ENCODE results near the gene SBNO2.

Gene SBNO2

DNA sequence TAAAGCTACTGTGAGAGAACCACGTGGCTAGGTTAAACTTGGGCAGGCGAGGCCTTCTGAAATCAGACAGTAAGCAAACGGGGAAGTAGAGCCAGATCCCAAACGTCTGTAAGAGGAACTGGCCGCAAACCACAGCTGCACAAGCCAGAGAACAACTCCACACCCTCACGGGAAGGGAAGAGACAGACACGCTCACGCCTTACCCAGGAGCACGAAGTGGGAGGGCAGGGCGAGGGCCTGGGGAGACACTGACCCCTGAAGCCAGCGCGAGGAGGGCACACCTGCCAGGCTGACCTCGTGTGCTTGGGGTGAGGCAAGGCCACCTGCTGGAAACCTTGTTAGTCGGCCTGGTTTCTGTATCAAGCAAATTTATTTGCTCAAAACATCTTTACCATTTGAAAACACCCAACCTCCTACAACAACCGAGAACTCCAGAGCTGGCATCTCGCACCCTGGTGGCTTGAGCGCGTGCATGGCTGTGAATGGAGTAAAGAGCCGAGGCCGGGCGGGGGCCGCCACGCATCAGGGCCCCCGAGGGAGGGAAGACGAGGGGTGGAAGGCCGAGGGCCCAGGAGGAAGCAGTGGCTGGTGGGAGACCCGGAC lies 86.2 kb downstream of the SBNO2 start:
- peak; percentile 52 for DNase-seq (ENCODE audit: low spot score)

DNA sequence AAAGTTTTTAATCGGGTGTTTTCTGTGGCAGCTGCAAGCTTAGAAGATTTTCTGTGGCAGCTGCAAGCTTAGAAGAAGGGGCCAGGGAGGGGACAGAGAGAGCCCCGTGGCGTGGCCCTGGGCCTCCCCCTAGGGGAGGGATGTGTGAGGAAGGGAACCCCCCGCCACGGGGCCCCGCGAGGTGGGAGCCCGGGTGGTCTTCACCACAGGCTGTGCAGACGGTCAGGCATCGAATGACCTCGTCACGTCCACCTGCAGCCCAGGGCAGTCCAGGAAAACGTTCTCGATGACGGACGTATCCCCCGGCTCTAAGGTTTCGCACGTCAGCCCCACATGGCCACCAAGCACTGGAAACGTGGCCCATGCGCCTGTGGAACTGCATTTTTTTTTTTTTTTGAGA lies 87.5 kb downstream of the SBNO2 start:
- no peak for DNase-seq (ENCODE audit: low spot score)

- no peak for DNase-seq (ENCODE audit: low spot score)
Observed at GRCh38 chr19:1085676-1086442, 88.2 kb downstream of the SBNO2 start.

- DNase-seq (ENCODE audit: low spot score) = no peak
Observed at GRCh38 chr19:1085053-1085658, 88.9 kb downstream of the SBNO2 start.

- no peak for DNase-seq (ENCODE audit: low spot score)
Observed at GRCh38 chr19:1084024-1084868, 89.8 kb downstream of the SBNO2 start.

- DNase-seq (ENCODE audit: low spot score) = no peak
Observed at GRCh38 chr19:1082928-1083816, 90.9 kb downstream of the SBNO2 start.

DNA sequence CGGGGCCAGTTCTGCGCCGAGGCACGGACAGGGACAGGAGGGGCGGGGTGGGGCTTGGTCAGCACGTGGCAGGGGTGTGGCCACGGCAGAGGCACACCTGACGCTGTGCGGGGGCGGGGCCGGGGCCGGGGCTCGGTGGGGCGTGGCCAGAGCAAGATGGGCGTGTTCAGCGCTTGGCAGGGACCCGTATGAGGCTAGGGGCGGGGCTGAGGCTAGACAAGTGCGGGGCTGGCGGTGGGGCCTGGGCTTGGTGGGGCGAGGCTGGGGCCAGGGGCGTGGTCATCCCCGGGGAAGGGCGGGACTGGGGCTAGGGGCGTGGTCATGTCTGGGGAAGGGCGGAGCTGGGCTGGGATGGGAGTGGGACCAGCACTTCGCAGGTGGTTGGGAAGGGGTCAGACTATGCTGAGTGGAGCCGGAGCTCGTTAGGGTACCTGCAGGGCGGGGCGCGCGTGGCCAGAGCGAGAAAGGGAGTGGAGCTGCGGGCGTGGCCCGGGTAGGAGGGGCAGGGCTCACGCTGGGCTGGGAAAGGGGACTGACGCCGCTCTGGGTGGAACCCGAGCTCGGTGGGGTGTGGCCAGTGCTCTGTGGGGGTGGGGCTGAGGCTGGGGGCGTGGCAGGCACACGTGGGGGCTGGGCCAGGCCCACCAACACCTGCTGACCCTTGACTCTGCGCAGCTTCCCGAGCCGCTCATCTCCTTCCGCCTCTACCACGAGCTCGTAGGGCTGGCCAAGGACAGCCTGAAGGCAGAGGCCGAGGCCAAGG lies 91.7 kb downstream of the SBNO2 start:
- peak; percentile 83 for DNase-seq (ENCODE audit: low spot score)

DNA sequence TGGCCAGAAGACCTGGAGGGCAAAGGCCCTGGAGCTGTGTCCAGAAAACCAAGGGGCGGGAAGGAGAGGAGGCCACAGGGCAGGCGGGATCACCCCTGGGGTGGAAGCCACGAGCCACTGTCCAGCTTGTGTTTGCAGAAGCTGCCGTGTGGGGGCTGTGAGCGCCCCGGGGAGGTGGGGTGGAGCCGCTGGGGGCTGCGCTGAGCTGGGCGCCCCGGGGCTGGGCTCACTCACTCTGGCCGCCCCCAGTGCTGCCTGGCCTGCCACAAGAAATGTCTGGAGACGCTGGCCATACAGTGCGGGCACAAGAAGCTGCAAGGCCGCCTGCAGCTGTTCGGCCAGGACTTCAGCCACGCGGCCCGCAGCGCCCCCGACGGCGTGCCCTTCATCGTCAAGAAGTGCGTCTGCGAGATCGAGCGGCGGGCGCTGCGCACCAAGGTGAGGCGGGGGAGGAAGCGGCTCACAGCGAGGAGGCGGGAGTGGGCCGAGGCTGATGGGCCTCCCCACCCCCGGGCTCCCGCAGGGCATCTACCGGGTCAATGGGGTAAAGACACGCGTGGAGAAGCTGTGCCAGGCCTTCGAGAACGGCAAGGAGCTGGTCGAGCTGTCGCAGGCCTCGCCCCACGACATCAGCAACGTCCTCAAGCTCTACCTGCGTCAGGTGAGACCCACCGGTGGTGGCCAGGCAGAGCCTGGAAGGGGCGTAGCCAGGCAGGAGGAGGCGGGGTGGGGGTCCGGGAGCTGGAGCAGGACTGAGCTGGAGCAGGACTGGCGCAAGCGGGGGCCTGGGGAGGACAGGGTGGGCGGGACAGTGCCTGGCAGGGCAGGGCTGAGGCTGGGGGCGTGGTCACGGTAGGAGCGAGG lies 92.5 kb downstream of the SBNO2 start:
- DNase-seq (ENCODE audit: low spot score) = no peak

- DNase-seq (ENCODE audit: low spot score) = no peak
Observed at GRCh38 chr19:1080360-1081161, 93.5 kb downstream of the SBNO2 start.

DNA sequence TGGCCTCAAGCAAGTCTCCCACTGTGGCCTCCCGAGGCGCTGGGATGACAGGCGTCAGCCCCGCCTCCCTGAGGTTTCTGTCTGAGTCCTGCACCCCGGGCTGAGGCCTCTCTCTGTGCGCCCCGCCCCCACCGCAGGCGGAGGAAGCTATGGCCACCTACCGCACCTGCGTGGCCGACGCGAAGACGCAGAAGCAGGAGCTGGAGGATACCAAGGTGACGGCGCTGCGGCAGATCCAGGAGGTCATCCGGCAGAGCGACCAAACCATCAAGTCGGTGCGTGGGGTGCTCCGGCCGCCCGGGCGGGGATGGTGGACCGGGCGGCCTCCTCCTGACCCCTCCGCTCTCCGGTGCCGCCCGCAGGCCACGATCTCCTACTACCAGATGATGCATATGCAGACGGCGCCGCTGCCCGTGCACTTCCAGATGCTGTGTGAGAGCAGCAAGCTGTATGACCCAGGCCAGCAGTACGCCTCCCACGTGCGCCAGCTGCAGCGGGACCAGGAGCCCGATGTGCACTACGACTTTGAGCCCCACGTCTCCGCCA lies 94.4 kb downstream of the SBNO2 start:
- peak; percentile 66 for DNase-seq (ENCODE audit: low spot score)

- DNase-seq (ENCODE audit: low spot score) = peak; percentile 96
Observed at GRCh38 chr19:1076951-1077350, 97.1 kb downstream of the SBNO2 start.

- no peak for DNase-seq (ENCODE audit: low spot score)
Observed at GRCh38 chr19:1076046-1076386, 98.1 kb downstream of the SBNO2 start.

DNA sequence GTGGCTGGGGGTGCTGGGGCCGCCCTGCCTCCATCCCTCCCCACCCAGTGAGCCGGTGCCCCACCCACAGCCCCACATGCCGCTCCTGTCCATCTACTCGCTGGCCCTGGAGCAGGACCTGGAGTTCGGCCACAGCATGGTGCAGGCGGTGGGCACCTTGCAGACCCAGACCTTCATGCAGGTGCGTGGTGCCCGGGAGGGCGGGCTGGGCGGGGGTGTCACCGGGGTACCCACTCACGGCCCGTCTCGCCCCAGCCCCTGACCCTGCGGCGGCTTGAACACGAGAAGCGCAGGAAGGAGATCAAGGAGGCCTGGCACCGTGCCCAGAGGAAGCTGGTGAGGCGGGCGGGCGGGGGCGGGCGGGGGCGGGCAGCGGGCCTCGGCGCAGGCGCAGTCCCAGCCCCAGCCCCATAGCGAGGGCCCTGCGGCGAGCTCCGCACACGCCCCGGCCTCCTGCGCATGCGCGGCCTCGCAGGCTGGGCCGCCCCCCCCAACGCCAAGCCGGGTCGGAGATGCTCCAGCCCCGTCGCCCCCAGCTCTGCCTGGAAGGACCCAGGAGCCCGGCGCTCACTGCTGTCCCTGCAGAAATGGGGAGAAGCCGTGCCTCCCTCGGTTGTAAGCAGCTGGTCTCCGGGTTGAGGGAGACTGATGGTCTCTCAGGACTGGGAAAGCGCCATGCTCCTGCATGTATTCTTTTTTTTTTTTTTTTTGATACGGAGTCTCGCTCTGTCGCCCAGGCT lies 99.4 kb downstream of the SBNO2 start:
- peak; percentile 95 for DNase-seq (ENCODE audit: low spot score)

GRCh38 chr19:1073956-1074517 lies 100.0 kb downstream of the SBNO2 start:
- no peak for DNase-seq (ENCODE audit: low spot score)

- DNase-seq (ENCODE audit: low spot score) = no peak
Observed at GRCh38 chr19:1073063-1073955, 100.8 kb downstream of the SBNO2 start.

GRCh38 chr19:1072371-1073015 lies 101.6 kb downstream of the SBNO2 start:
- no peak for DNase-seq (ENCODE audit: low spot score)
